K562 (cell line): ENCODE results near the gene WDR76. TPM values are rescaled to one million over a fixed set of nuclear protein-coding genes. Genes with fewer than 3 reads are reported as not detected.
A peak's percentile ranks its signal among the peaks of the same experiment; 100 is the strongest.

ENCODE experiments used
- CLOCK ChIP-seq: fragments of 250-450 bp; sonication (Bioruptor Pico); IDR thresholded peaks from 2 replicates; pipeline ENCODE4 v1.4.0; 2020; ENCODE audit warnings: mild to moderate bottlenecking, moderate library complexity, borderline replicate concordance
- GABPB1 ChIP-seq: sonication (generic); formaldehyde crosslinking; IDR thresholded peaks from 2 replicates; pipeline ENCODE4 v1.8.0; 2022; ENCODE audit warnings: mild to moderate bottlenecking, missing genetic modification reagents
- JUN ChIP-seq, 2 experiments: sonication (generic) in 1 of 2; formaldehyde crosslinking in 1 of 2; IDR thresholded peaks; 2 replicates each; pipeline versions ENCODE4 v1.6.1 to v1.8.0; 2012 to 2022; ENCODE audit warnings: borderline replicate concordance in 2 of 2, mild to moderate bottlenecking in 2 of 2, improper control_type of control experiment in 1 of 2, low read depth in 1 of 2, low read length in 1 of 2, missing genetic modification reagents in 1 of 2
- PHF20 ChIP-seq: fragments of 450-650 bp; IDR thresholded peaks from 2 replicates; pipeline ENCODE4 v1.6.1; 2018; ENCODE audit not compliant: partially characterized antibody
- POLR2G ChIP-seq: fragments of 200-400 bp; formaldehyde crosslinking; IDR thresholded peaks from 2 replicates; pipeline ENCODE4 v1.6.1; 2017; ENCODE audit warnings: low read depth, mild to moderate bottlenecking, antibody characterized with exemption, low read length, moderate library complexity
- RBBP5 ChIP-seq: fragments of 200-600 bp; sonication (generic); IDR thresholded peaks from 2 replicates; pipeline ENCODE4 v1.6.1; 2012; ENCODE audit warnings: borderline replicate concordance, mild to moderate bottlenecking, low read length, control low read depth, inconsistent platforms; ENCODE audit not compliant: insufficient read depth, poor library complexity, severe bottlenecking
- SAP30 ChIP-seq: fragments of 200-600 bp; sonication (generic); IDR thresholded peaks from 2 replicates; pipeline ENCODE4 v1.6.1; 2012; ENCODE audit warnings: borderline replicate concordance, low read depth, mild to moderate bottlenecking, moderate library complexity, low read length, control low read depth, inconsistent platforms; ENCODE audit not compliant: insufficient read depth, poor library complexity, severe bottlenecking
- SOX6 ChIP-seq: fragments of 450-650 bp; IDR thresholded peaks from 2 replicates; pipeline ENCODE4 v1.6.1; 2014; ENCODE audit warnings: mild to moderate bottlenecking
- ZNF589 ChIP-seq: fragments of 200-800 bp; sonication (Bioruptor generic); IDR thresholded peaks from 2 replicates; pipeline ENCODE4 v1.6.1; 2016; ENCODE audit warnings: low read depth, missing genetic modification characterization, missing compliant biosample characterization
- ZNF740 ChIP-seq, 3 experiments: fragments of 200-800 bp in 1 of 3; sonication (Bioruptor generic) in 1 of 3; sonication (generic) in 1 of 3; formaldehyde crosslinking in 1 of 3; IDR thresholded peaks; 2 replicates each; pipeline versions ENCODE4 v1.6.1 to v1.8.0; 2016 to 2022; ENCODE audit warnings: mild to moderate bottlenecking in 2 of 3, missing compliant biosample characterization in 2 of 3, missing genetic modification characterization in 2 of 3, missing genetic modification reagents in 1 of 3
- ZNF764 ChIP-seq: fragments of 250-450 bp; sonication (Bioruptor Pico); IDR thresholded peaks from 2 replicates; pipeline ENCODE4 v1.4.0; 2020; ENCODE audit warnings: low read depth, mild to moderate bottlenecking, moderate library complexity
- polyA plus RNA-seq, 8 experiments: library from polyadenylated mRNA; depleted of rRNA in 4 of 8; stranded (reverse) in 5 of 8; unstranded in 3 of 8; fragments of >200 nt; fragmentation: Nextera tagmentation in 2 of 8; fragmentation: Illumina TruSeq in 1 of 8; extraction: Ambion mirVana in 2 of 8; extraction: Trizol in 1 of 8; gene quantifications; 2 replicates each; pipeline versions ENCODE4 v1.2.1 to v1.2.3, GENCODE V29; 2011 to 2014; ENCODE audit warnings: inconsistent platforms in 1 of 8, missing spikeins in 1 of 8
- total RNA-seq, 7 experiments: library from RNA; depleted of rRNA in 6 of 7; stranded (reverse); fragments of >200 nt in 6 of 7; fragmentation: Illumina TruSeq in 2 of 7; extraction: Trizol in 2 of 7; gene quantifications; 2 replicates each; pipeline versions ENCODE4 v1.2.1 to v1.2.3, GENCODE V29; 2011 to 2021; ENCODE audit warnings: low replicate concordance in 1 of 7
- TF ChIP-seq, protein P1 (sequence below): fragments of 450-650 bp; IDR thresholded peaks from 2 replicates; pipeline ENCODE4 v1.6.1; 2016; ENCODE audit warnings: low read depth

The WDR76 gene
- total and polyA plus RNA-seq, 9 of the 15 experiments (the other 6 are each of a cell fraction or from before 2014, with no cell fraction given) = 9.8 to 69.5 (median 44.4) TPM

- no peak for TF ChIP-seq ZNF764 (CRISPR knock-in tag)
- 0 out of 2 replicates have a peak, but pooled peaks have one; percentile 20 for TF ChIP-seq ZNF740 (CRISPR knock-in tag; IDR thresholded peaks at IDR 0.05)
- no peak for TF ChIP-seq ZNF740 (tag; IDR thresholded peaks at IDR 0.05)
- peak; percentile 93 for TF ChIP-seq JUN (IDR thresholded peaks at IDR 0.05; ENCODE audit: borderline replicate concordance, low read depth, low read length)
- TF ChIP-seq JUN (CRISPR knock-in tag; IDR thresholded peaks at IDR 0.05; ENCODE audit: borderline replicate concordance) = no peak
- peak; percentile 84; the same call in 1 of the 2 replicates for TF ChIP-seq CLOCK (CRISPR knock-in tag)
- TF ChIP-seq SAP30 = peak; percentile 82
- 0 out of 2 replicates have a peak, but pooled peaks have one; percentile 38 for TF ChIP-seq SOX6
- TF ChIP-seq PHF20 = peak; percentile 33
- peak; percentile 98 for TF ChIP-seq POLR2G
- TF ChIP-seq GABPB1 (CRISPR knock-in tag) = peak; percentile 46
- TF ChIP-seq ZNF589 (CRISPR knock-in tag) = peak; percentile 47; the same call in 1 of the 2 replicates
- TF ChIP-seq RBBP5 = peak; percentile 59
- TF ChIP-seq, protein P1, sequence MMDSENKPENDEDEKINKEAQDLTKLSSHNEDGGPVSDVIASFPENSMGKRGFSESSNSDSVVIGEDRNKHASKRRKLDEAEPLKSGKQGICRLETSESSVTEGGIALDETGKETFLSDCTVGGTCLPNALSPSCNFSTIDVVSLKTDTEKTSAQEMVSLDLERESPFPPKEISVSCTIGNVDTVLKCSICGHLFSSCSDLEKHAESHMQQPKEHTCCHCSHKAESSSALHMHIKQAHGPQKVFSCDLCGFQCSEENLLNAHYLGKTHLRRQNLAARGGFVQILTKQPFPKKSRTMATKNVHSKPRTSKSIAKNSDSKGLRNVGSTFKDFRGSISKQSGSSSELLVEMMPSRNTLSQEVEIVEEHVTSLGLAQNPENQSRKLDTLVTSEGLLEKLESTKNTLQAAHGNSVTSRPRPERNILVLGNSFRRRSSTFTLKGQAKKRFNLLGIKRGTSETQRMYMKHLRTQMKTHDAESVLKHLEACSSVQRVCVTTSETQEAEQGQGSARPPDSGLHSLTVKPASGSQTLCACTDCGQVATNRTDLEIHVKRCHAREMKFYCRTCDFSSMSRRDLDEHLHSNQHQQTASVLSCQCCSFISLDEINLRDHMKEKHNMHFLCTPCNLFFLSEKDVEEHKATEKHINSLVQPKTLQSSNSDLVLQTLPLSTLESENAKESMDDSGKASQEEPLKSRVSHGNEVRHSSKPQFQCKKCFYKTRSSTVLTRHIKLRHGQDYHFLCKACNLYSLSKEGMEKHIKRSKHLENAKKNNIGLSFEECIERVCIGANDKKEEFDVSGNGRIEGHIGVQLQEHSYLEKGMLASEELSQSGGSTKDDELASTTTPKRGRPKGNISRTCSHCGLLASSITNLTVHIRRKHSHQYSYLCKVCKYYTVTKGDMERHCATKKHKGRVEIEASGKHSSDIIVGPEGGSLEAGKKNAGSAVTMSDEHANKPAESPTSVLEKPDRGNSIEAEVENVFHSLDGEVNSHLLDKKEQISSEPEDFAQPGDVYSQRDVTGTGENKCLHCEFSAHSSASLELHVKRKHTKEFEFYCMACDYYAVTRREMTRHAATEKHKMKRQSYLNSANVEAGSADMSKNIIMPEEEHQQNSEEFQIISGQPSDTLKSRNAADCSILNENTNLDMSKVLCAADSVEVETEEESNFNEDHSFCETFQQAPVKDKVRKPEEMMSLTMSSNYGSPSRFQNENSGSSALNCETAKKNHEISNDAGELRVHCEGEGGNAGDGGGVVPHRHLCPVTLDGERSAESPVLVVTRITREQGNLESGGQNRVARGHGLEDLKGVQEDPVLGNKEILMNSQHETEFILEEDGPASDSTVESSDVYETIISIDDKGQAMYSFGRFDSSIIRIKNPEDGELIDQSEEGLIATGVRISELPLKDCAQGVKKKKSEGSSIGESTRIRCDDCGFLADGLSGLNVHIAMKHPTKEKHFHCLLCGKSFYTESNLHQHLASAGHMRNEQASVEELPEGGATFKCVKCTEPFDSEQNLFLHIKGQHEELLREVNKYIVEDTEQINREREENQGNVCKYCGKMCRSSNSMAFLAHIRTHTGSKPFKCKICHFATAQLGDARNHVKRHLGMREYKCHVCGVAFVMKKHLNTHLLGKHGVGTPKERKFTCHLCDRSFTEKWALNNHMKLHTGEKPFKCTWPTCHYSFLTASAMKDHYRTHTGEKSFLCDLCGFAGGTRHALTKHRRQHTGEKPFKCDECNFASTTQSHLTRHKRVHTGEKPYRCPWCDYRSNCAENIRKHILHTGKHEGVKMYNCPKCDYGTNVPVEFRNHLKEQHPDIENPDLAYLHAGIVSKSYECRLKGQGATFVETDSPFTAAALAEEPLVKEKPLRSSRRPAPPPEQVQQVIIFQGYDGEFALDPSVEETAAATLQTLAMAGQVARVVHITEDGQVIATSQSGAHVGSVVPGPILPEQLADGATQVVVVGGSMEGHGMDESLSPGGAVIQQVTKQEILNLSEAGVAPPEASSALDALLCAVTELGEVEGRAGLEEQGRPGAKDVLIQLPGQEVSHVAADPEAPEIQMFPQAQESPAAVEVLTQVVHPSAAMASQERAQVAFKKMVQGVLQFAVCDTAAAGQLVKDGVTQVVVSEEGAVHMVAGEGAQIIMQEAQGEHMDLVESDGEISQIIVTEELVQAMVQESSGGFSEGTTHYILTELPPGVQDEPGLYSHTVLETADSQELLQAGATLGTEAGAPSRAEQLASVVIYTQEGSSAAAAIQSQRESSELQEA = 0 out of 2 replicates have a peak, but pooled peaks have one; percentile 39
These were observed 34.6 kb upstream of the WDR76 start, which contains the start of gene SERF2 (continued) for GRCh38 chr15:43791993-43792760.
